NCI-H2227 (cell line): ENCODE data around the gene CLP1.

Experiments
- DNase-seq: peaks from one replicate; lab custom pipeline; 2025; ENCODE audit not compliant: unreplicated experiment; lab: John Stamatoyannopoulos, UW

CLP1 gene

DNA sequence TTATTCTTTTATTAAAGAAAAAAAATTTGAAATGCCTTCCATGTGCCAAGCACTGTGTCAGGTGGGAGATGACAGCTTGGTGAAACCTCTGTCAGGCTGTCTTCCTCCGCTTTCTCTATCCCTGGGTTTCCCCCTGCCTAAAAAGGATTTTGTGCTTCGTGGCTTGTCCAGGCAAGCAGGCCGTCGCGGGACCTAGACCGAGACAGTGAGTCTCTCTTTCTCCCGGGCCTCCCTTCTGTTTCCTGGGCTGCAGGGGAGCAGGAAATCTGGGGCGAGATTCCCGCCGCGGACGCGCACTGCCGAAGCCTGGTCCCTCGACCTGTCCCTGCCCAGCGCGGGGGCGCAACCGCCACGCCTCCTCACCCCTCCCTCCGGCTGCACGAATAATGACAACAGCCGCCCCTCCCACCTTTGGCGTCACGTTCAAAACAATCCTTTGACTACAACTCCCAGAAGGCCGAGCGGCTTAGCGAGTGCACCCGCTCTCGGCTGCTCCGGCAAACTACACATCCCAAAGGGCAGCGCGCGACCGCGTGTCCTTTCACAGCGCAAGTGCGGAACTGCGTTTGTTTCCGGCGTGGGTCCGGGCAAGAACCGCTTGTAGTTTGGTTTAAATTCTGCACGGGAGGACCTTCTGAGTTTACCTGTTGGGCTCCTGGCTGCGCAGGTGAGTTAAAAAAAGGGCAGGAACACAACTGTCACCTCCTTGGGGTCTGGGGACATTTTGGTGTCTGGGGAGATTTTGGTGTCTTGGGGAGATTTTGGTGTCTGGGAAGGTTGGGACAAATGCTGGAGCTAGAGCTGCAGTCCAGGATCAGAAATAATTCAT lies at the start of gene CLP1:
Gene CLP1, plus strand, starts transcription at position 569 of the 829 bp plus-strand sequence. CDS start 1,715 bp downstream, outside the sequence.
- peak; percentile 99 for DNase-seq

- no peak for DNase-seq
Measured at GRCh38 chr11:57610170-57610569, 47.4 kb upstream of the CLP1 start.

GRCh38 chr11:57614234-57614772 lies 43.3 kb upstream of the CLP1 start:
- no peak for DNase-seq

DNA sequence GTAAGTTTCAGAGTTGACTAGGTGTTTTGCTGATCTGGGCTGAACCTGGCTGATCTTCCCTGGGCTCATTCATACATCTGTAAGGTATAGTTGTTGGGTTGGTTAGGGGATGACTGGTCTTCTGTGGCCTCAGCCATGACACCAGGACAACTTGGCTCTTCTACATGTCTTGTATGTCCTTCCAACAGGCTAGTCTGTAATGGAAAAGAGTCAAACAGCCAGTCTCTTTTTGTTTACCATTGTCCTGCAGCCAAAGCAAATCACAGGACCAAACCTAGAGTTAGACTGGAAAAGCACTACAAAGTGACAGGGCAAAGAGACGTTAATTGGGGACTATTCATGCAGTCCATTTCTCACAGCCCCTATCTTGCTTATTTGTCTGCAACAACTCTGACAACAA lies 42.3 kb upstream of the CLP1 start:
- DNase-seq: no peak

- no peak for DNase-seq
Measured at GRCh38 chr11:57616595-57616994, 41.0 kb upstream of the CLP1 start.

DNA sequence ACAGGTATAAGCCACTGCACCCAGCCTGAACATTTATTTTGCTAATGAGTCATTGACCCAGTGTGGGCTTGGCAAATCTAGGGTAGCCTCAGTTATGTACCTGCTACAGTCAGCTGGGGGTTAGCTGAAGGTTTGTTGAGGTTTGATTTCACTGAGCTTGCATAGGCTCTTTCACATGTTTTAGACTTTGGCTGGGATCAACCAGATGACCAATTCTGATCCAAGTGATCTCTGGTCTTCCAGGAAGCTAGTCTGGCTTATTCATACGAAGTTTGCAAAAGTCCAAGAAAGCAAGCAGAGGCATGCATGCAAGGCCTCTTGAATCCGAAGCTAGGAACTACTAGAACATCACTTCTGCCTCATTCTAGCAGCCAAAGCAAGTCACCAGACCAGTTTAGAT lies 39.1 kb upstream of the CLP1 start:
- no peak for DNase-seq

- DNase-seq: no peak
Measured at GRCh38 chr11:57619331-57619730, 38.2 kb upstream of the CLP1 start.

DNA sequence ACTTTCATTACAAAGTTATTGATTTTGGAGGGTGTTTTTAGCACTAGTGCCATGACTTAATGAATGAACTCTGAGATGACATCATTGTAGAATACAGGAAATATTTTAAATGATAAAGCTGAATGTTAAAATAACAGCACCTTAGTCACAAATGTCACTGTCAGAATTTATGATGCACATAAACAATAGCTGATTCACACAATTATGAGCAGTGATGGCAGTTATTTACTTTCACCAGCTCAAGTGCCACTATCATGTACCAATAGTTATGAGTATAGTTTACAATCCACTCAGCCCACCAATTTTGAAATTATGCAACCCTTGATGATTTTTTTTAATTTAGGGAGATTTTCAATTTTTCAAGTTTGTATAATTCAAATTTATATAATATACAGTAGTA lies 37.1 kb upstream of the CLP1 start:
- DNase-seq: no peak

DNA sequence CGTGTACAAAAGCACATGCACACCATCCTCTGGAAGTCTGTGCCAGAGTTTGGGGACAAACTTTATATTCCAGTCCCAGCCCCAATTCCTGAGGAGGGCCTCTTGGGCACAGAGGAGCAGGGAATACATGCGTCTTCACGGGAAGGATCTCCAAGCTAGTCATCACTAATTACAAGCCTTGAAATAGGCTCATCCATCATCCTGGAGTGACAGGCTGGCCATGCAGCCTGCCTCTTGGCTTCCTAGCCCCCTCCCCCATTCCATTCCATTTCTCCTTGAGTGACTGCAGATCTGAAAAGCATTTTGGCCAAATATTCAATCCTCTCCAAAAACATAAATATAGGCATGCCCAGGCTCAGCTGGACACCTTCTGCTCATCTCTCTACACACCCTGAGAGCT lies 35.3 kb upstream of the CLP1 start:
- peak; percentile 90 for DNase-seq

GRCh38 chr11:57624864-57625263 lies 32.7 kb upstream of the CLP1 start:
- no peak for DNase-seq

GRCh38 chr11:57626895-57627294 lies 30.7 kb upstream of the CLP1 start:
- no peak for DNase-seq

GRCh38 chr11:57630171-57630570 lies 27.4 kb upstream of the CLP1 start:
- DNase-seq: no peak

DNA sequence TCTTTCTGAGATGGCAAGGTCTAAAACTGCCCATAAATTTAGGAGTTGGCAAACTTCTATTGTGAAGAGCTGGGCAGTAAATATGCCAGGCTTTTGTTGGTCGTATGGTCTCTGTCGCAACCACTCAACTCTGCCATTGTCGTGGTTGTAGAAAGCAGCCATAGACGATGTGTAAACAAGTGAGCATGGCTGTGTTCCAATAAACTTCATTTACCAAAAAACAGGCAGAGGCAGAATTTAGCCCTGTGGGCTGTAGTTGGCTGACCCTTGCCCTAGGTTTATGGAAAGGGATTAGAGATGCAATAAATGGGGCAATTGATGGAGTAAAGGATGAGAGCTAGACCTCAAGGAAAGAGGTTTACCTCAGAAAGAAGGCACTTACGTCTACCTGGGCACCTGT lies 25.4 kb upstream of the CLP1 start:
- no peak for DNase-seq

GRCh38 chr11:57633394-57634070 lies 24.0 kb upstream of the CLP1 start:
- no peak for DNase-seq

- no peak for DNase-seq
Measured at GRCh38 chr11:57634311-57634710, 23.3 kb upstream of the CLP1 start.

DNA sequence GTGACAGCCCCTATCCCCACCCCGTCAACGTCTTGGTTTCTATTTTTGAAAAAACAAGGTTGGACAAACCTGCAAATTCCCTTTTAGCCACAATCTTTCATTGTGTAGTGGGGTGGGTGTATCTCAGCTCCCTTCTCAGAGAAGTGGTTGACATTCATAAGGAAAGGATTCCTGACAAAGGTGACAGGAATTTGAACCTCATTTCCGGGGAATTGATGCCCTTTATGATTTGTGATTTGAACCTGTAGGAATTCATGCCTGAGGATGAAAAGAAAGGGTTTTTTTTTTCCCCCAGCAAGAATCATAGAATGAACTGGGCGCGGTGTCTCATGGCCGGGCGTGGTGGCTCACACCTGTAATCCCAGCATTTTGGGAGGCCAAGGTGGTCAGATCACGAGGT lies 22.3 kb upstream of the CLP1 start:
- DNase-seq: no peak

DNA sequence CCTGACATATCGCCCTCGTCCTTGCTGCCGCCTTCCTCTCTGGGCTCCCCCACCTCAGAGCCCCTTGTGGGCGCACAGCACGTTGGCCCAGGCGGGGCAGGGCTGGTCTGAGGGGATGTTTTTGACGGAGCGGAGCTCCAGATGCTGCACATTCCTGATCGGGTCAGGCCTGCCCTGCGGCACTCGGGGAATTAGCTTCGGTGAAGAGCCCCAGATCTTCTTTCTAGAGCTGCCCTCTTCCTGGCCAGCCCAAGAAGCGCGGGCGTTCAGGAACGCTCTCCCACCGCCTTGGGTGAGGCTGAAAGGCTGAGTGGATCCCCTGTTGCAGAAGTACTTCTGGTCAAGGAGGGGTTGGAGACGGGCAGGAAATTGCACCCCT lies 19.9 kb upstream of the CLP1 start:
- peak; percentile 71 for DNase-seq

DNA sequence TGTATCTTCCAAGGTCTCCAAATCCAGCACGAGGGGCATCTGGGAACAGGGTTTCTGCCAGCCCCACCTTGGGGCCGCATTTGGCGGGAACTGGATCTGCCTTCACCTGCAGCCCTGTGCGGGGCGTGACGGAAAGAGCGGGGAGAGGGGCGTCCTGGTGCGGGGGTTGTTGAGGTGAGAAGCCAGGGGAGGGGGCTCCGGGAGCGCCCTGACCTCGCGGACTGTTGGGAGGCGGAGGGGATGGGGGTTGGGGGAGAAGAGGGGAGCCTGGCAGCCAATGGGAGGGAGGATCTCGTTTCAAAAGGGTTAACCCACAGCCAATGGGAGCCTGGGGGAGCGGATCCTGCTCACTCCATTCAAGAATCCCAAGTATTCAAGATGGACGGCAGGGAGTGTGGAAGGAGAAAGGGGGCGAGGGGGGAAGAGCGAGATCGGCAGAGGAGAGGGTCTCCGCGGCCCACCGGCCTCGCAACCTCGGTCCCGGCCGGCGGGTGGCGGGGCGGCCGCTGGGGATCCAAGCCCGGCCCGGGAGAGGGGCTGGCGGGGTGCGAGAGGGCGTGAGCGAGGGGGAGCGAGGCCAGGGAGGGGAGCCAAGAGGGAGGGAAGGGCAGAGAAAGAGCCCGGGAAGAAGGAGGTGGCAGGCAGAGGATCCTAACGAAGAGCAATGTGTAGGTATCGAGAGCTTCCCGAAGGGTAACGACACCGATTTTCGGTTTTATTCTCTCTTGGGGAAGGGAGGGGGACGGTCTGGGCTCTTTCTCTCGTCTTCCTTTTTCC lies 19.4 kb upstream of the CLP1 start:
- DNase-seq: peak; percentile 89

DNA sequence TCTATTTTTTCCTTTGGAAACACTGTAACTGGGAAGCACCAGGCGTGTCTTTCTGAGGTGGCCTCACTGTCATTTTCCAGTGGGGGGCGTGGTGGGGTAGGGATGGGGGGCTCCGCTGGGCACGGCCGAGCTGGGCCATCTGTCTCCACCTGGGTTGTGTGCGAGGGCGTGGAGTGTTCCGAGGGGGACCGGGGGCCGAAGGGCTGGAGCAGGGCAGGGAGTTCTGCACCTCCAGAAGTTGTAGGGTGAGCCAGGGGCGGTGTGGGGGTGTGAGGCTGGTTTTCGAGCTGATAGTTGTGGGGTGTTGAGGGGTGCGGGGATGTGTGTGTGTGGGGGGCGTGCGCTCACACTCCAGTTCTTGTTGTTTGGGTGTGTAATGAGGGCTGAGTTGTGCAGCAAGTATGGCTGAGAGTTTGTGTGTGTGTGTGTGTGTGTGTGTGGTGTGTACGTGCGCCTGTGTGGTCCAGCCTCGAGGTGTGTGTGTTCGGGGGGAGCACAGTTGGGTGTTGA lies 18.7 kb upstream of the CLP1 start:
- DNase-seq: peak; percentile 60

DNA sequence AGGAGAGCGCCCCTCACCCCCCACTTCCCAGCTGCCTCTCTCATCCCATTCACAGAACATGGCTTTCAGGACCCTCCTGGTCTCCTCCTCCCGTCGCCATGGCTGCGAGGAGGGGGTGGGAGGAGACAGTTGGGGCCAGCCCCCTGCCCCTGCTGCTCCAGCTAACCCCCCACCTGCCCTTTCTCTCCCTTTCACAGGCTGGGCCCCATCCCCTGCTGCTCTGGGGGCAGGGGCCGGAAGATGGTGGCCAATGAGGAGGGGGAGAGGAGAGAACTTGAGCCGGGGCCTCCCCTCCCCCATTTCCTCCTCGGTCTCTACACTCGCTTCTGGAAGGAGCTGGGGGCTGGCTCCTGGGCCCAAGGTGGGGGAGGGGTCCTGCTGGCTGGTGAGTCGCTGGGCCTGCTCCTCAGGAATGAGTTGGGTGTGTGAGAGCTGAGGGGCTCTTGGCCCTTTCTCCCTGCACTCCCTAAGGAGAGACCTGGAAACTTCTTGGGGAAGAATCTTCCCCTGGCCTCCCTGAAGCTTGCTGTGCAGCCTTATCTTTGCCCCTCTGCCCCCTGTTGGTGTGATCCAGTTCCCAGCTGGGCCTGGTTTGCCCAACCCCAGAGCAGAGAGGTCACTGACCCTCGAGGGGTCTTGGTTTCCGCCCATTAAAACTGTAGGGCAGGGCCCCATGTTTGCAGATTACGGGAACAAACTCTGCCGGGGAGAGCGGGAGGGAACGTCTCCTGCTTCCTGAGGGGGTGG lies 18.1 kb upstream of the CLP1 start:
- DNase-seq: peak; percentile 93
